ENCODE data around the gene YARS2.
"Not testable (repeated sequence)": the region's sequence is repeated elsewhere in the genome, so short reads cannot be mapped to it uniquely, and the experiment has no call there.

- TF ChIP-seq, protein P1, sequence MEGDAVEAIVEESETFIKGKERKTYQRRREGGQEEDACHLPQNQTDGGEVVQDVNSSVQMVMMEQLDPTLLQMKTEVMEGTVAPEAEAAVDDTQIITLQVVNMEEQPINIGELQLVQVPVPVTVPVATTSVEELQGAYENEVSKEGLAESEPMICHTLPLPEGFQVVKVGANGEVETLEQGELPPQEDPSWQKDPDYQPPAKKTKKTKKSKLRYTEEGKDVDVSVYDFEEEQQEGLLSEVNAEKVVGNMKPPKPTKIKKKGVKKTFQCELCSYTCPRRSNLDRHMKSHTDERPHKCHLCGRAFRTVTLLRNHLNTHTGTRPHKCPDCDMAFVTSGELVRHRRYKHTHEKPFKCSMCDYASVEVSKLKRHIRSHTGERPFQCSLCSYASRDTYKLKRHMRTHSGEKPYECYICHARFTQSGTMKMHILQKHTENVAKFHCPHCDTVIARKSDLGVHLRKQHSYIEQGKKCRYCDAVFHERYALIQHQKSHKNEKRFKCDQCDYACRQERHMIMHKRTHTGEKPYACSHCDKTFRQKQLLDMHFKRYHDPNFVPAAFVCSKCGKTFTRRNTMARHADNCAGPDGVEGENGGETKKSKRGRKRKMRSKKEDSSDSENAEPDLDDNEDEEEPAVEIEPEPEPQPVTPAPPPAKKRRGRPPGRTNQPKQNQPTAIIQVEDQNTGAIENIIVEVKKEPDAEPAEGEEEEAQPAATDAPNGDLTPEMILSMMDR (IDR thresholded peaks at IDR 0.05) = not testable (repeated sequence)
- not testable (repeated sequence) for TF ChIP-seq POLR2A (IDR thresholded peaks at IDR 0.05)
Observed at GRCh38 chr12:32725308-32725707, 30.4 kb downstream of the YARS2 start.
